Fibroblast of the aortic adventitia (primary cell): ENCODE data around the gene ELFN2. TPM values are rescaled to one million over a fixed set of nuclear protein-coding genes. Genes with fewer than 3 reads are reported as not detected.

Source experiments
- DNase-seq: peaks from one replicate; pipeline ENCODE4 v3.0.0-alpha.2; 2010; ENCODE audit warnings: low read depth
- H3K4me3 ChIP-seq: 2 replicates; pipeline ENCODE4 v1.5.1; 2011; ENCODE audit warnings: low read depth, mild to moderate bottlenecking, control low read depth, low read length, moderate library complexity
- CTCF ChIP-seq: IDR thresholded peaks from 2 replicates; pipeline ENCODE4 v1.5.1; 2011; ENCODE audit warnings: mild to moderate bottlenecking, low read length, control low read depth, inconsistent platforms; ENCODE audit not compliant: insufficient read depth
- total RNA-seq: library from RNA; depleted of rRNA; stranded (reverse); fragments of >200 nt; gene quantifications from 2 replicates; pipeline ENCODE4 v1.2.3, GENCODE V29; 2012; ENCODE audit warnings: low replicate concordance

The ELFN2 gene, protein sequence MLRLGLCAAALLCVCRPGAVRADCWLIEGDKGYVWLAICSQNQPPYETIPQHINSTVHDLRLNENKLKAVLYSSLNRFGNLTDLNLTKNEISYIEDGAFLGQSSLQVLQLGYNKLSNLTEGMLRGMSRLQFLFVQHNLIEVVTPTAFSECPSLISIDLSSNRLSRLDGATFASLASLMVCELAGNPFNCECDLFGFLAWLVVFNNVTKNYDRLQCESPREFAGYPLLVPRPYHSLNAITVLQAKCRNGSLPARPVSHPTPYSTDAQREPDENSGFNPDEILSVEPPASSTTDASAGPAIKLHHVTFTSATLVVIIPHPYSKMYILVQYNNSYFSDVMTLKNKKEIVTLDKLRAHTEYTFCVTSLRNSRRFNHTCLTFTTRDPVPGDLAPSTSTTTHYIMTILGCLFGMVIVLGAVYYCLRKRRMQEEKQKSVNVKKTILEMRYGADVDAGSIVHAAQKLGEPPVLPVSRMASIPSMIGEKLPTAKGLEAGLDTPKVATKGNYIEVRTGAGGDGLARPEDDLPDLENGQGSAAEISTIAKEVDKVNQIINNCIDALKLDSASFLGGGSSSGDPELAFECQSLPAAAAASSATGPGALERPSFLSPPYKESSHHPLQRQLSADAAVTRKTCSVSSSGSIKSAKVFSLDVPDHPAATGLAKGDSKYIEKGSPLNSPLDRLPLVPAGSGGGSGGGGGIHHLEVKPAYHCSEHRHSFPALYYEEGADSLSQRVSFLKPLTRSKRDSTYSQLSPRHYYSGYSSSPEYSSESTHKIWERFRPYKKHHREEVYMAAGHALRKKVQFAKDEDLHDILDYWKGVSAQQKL
- 0.18 and 0.33 TPM in 2 replicates for total RNA-seq

- no peak for TF ChIP-seq CTCF
- peak within 1 kb of the TSS; percentile 64 for H3K4me3 ChIP-seq
- no peak for DNase-seq
These were observed at the start of gene ELFN2 for GRCh38 chr22:37427135-37427710. Gene ELFN2 (minus strand): TSS chr22:37427479. CDS start chr22:37375534, 51,945 bp downstream.

- no peak for DNase-seq
- no peak overlapping the region for H3K4me3 ChIP-seq
- no peak for TF ChIP-seq CTCF
These were observed 49.4 kb upstream of the ELFN2 start for GRCh38 chr22:37476389-37477329.

GRCh38 chr22:37474447-37475090 lies 47.3 kb upstream of the ELFN2 start:
- no peak for TF ChIP-seq CTCF
- no peak for DNase-seq
- H3K4me3 ChIP-seq = no peak overlapping the region

DNA sequence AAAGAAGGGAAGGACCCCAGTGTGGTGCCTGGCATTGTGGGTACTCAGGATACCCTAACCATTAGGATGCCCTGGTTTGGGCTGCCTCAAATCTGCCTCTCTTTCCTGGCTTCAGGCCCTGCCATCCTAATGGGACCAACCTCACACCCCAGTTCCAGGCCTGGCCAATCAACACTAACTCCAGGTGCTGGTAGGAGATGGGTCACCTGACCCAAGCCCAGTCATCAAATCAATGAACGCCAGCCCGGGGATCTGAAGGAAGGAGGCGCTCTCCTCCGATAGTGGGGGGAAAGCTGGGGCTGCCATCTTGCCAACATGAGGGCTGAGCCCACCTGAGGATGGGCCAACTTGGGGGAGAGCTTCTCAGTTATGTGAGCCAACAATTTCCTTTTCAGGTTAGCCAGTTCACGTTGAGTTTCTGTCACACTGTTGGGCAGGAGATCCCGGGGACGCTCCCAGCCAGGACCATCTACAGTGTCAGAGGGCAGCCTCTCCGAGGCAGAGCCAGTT lies 46.2 kb upstream of the ELFN2 start:
- no peak for TF ChIP-seq CTCF
- no peak for DNase-seq

DNA sequence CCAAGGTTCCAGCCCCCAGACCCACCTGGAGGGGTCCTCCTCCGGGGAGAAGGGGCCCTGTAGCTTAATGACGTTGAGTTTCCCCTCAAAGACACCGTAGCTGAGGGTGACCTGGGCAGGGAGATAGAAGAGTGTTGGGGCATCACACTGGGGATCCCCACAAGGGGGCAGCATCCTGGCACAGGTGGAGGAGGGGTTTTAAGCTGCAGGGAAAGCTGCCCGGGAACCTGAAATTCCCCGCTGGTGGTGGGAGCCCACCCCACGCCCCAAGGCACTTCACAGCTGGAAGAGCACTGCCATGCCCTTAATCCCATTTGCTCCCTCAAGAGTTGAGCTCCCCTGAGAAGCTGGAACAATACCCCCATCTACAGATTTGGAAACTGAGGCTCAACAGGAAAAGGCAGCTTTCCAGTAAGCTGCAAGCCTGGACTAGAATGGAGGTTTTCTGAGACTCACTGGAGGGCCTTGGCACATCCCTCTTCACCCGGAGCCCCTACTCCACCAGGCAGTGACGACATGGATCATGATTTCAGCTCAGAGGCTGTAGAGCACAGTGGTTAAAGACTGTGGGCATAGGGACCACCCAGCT lies 45.2 kb upstream of the ELFN2 start:
- H3K4me3 ChIP-seq = no peak overlapping the region
- no peak for DNase-seq
- peak; percentile 57 for TF ChIP-seq CTCF

More for the DNA sequence above, 46.2 kb upstream of the ELFN2 start:
- H3K4me3 ChIP-seq = no peak overlapping the region
